BJ (cell line): ENCODE results near the gene GNB5. TPM values are rescaled to one million over a fixed set of nuclear protein-coding genes. Genes with fewer than 3 reads are reported as not detected.

Source experiments
- CTCF ChIA-PET: fragments of 350-600 bp; formaldehyde crosslinking; extraction: SDS; loops from one replicate; lab custom pipeline; 2021; ENCODE audit warnings: antibody characterized with exemption, inconsistent platforms; lab: Yijun Ruan, JAX
- POLR2A ChIA-PET: fragments of 300-600 bp; sonication (Branson Sonifier 250); formaldehyde crosslinking; extraction: SDS; loops from one replicate; lab custom pipeline; 2021; ENCODE audit warnings: antibody characterized with exemption; lab: Charles Lee
- DNase-seq: peaks from one replicate; pipeline ENCODE4 v3.0.0-alpha.2; 2011; ENCODE audit warnings: low read depth
- H3K27me3 ChIP-seq: 2 replicates; pipeline ENCODE4 v1.6.0; 2011; ENCODE audit warnings: low read length; ENCODE audit not compliant: control insufficient read depth, insufficient read depth
- H3K36me3 ChIP-seq: 2 replicates; pipeline ENCODE4 v1.5.1; 2011; ENCODE audit warnings: low read length; ENCODE audit not compliant: control insufficient read depth, insufficient read depth
- H3K4me3 ChIP-seq: 2 replicates; pipeline ENCODE4 v1.5.1; 2011; ENCODE audit warnings: low read depth, mild to moderate bottlenecking, control low read depth, low read length
- polyA plus RNA-seq: library from polyadenylated mRNA; depleted of rRNA; stranded (reverse); fragments of >200 nt; gene quantifications from 2 replicates; pipeline ENCODE4 v1.2.3, GENCODE V29; 2011
- TF ChIP-seq, protein P1 (sequence below): IDR thresholded peaks from 2 replicates; pipeline ENCODE4 v1.5.1; 2011; ENCODE audit warnings: low read depth, mild to moderate bottlenecking, control low read depth, inconsistent platforms, low read length, moderate library complexity; ENCODE audit not compliant: insufficient read depth

GNB5 gene
- polyA plus RNA-seq, 1 experiment: 63.0 TPM

DNA sequence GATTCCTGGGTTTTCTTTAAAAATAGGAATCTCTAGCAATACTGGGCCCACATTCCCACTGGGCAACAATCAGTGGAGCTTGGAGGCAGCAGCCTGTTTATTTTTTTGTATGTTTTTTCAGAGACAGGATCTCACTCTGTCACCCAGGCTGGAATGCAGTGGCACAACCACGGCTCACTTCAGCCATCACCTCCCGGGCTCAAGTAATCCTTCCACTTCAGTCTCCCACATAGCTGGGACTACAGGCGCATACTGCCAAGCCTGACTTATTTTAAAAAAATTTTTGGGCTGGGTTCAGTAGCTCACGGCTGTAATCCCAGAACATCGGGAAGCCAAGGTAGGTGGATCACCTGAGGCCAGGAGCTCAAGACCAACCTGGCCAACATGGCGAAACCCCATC lies 29.1 kb upstream of the GNB5 start:
- Histone ChIP-seq H3K4me3 (no peak overlapping the region), H3K27me3 (peaks cover 4% of the 10 kb centered on the region), H3K36me3 (no peaks in the 10 kb centered on the region)
- no peak for DNase-seq
- TF ChIP-seq, protein P1, sequence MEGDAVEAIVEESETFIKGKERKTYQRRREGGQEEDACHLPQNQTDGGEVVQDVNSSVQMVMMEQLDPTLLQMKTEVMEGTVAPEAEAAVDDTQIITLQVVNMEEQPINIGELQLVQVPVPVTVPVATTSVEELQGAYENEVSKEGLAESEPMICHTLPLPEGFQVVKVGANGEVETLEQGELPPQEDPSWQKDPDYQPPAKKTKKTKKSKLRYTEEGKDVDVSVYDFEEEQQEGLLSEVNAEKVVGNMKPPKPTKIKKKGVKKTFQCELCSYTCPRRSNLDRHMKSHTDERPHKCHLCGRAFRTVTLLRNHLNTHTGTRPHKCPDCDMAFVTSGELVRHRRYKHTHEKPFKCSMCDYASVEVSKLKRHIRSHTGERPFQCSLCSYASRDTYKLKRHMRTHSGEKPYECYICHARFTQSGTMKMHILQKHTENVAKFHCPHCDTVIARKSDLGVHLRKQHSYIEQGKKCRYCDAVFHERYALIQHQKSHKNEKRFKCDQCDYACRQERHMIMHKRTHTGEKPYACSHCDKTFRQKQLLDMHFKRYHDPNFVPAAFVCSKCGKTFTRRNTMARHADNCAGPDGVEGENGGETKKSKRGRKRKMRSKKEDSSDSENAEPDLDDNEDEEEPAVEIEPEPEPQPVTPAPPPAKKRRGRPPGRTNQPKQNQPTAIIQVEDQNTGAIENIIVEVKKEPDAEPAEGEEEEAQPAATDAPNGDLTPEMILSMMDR: no peak
- ChIA-PET CTCF (interaction anchor here (1.0 to 1.3 kb wide), 2 partner anchors 12 to 129 kb away, joined by 3 to 9 read pairs; no protein-coding TSS in a partner anchor), POLR2A (no interaction called here)

DNA sequence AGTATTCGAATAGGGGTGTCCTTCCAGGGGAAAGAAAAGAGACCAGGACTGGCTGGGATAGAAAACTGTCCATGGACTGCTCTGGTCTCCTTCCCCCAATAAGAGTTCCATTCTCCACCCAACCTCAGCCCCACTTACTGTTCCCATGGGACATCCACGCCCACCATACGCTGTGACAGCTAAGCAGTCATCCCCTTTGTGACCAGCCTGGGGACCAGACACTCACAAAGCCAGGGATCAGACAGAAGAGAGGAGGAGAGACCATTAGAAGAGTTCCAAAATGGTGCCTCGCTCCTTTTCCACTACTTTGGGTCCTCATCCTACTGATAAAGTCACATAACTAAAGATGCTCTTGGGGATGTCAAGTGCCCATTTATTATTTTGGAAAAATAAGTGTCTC lies 27.6 kb upstream of the GNB5 start:
- no peak overlapping the region for H3K4me3 ChIP-seq
- TF ChIP-seq, protein P1: no peak
- ChIA-PET POLR2A (no interaction called here), CTCF (interaction anchor here (6.4 kb wide), 1 partner anchor 8 kb away, joined by 51 read pairs; no protein-coding TSS in a partner anchor)
- DNase-seq: no peak
- peaks cover 4% of the 10 kb centered on the region for H3K27me3 ChIP-seq
- H3K36me3 ChIP-seq: no peaks in the 10 kb centered on the region

DNA sequence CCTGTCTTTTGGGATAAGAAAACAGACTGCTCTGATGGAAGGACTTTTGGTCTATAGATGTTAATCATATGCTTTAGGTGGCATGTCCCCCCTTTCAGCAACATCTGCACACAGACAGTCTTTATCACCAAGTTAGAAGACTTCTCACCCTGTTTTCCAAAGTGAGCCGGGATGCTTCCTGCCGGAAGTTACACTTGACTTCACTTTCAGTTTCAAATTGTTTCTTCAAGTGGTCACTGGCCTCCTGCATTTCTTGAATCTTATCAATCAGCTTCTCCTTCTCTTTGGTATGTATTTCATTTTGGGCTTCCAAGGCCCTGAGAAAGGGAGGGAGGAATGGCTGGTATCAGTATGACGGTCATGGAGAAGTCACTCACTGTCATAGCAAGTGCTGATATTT lies 27.2 kb upstream of the GNB5 start:
- ChIA-PET CTCF (interaction anchor here (1.7 to 6.4 kb wide), 2 partner anchors 9 to 10 kb away, joined by 5 to 51 read pairs; no protein-coding TSS in a partner anchor), POLR2A (no interaction called here)

DNA sequence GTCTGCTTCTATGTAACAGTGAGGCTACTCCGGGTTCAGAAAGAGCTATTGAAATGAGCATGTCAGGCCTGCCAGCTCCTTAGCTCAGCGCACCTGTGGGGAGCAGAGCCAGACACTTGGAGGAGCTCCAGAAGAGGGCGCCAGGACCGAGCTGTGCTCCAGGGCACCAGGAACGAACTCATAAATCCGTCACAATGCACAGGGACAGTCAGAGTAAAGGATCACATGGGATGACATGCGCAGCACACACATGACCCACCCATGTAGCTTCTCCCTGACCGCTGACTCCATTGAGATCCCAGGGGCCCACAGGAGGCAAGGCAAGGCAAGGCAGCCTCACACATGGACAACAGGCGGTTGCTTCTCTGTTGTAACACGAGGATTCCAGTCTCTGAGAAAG lies 26.0 kb upstream of the GNB5 start:
- POLR2A ChIA-PET: no interaction called here
- TF ChIP-seq, protein P1: no peak
- CTCF ChIA-PET: interaction anchor here (0.6 to 6.4 kb wide), 4 partner anchors 9 to 32 kb away, joined by 3 to 51 read pairs (median 6); no protein-coding TSS in a partner anchor

More for the DNA sequence above, 27.2 kb upstream of the GNB5 start:
- Histone ChIP-seq H3K36me3 (no peaks in the 10 kb centered on the region), H3K27me3 (peaks cover 4% of the 10 kb centered on the region), H3K4me3 (no peak overlapping the region)
- no peak for DNase-seq
- TF ChIP-seq, protein P1: no peak

DNA sequence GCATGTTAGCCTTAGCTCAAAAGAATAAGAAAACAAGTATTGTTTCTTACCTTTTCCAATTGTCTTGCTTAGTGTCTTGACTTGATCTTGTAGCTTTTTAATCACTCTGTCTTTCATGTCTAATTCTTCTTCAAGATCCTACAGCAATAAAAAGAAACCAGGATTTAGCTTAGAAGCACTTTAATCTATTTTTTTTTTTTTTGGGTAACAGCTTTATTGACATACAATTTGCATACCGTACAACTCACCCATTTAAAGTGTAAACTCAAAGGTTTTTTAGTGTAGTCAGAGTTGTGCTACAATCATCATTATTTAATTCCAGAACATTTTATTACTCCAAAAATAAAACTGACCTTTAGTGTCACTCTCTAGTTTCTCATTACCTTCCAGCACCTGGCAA lies 23.4 kb upstream of the GNB5 start:
- no peaks in the 10 kb centered on the region for H3K36me3 ChIP-seq
- DNase-seq: no peak
- H3K4me3 ChIP-seq: no peak overlapping the region
- POLR2A ChIA-PET: no interaction called here
- TF ChIP-seq, protein P1: no peak
- no peaks in the 10 kb centered on the region for H3K27me3 ChIP-seq
- CTCF ChIA-PET: interaction anchor here (0.6 to 6.4 kb wide), 5 partner anchors 9 to 1024 kb away, joined by 3 to 51 read pairs (median 3); no protein-coding TSS in a partner anchor

More for the DNA sequence above, 26.0 kb upstream of the GNB5 start:
- peaks cover 2% of the 10 kb centered on the region; the same call in 1 of the 2 replicates for H3K27me3 ChIP-seq
- no peak overlapping the region for H3K4me3 ChIP-seq
- H3K36me3 ChIP-seq: no peaks in the 10 kb centered on the region
- no peak for DNase-seq
